ENCODE measurements around the gene USP32.

- no peak for TF ChIP-seq TAF1 (IDR thresholded peaks at IDR 0.05; ENCODE audit: borderline replicate concordance, low read depth, low read length)
- TF ChIP-seq POLR2A (IDR thresholded peaks at IDR 0.05; ENCODE audit: low read depth, low read length): no peak
Observed at GRCh38 chr17:60224064-60224463, 167.9 kb downstream of the USP32 start.

Data from GM12892 (cell line).